GM12878 (cell line): ENCODE data around the gene KRT14. TPM values are rescaled to one million over a fixed set of nuclear protein-coding genes. Genes with fewer than 3 reads are reported as not detected.

Experiments used
- CHD1 ChIP-seq: IDR thresholded peaks from 2 replicates; pipeline ENCODE4 v1.6.1; 2012; ENCODE audit warnings: low read depth, low read length, improper control_type of control experiment
- CHD4 ChIP-seq: fragments of 200-600 bp; sonication (generic); IDR thresholded peaks from 2 replicates; pipeline ENCODE4 v1.6.1; 2016; ENCODE audit warnings: mild to moderate bottlenecking
- HCFC1 ChIP-seq: fragments of 150-350 bp; IDR thresholded peaks from 2 replicates; pipeline ENCODE4 v1.6.1; 2014; ENCODE audit warnings: low read length
- HDAC6 ChIP-seq: fragments of 200-600 bp; sonication (generic); IDR thresholded peaks from one replicate; pipeline ENCODE4 v1.8.0; 2017; ENCODE audit warnings: antibody characterized with exemption; ENCODE audit not compliant: unreplicated experiment
- IRF3 ChIP-seq: fragments of 450-650 bp; IDR thresholded peaks from 2 replicates; pipeline ENCODE4 v1.6.1; 2014; ENCODE audit warnings: mild to moderate bottlenecking
- MYC ChIP-seq: IDR thresholded peaks from 2 replicates; pipeline ENCODE4 v1.6.1; 2011; ENCODE audit warnings: mild to moderate bottlenecking, low read length, moderate library complexity, inconsistent platforms; ENCODE audit not compliant: insufficient read depth, insufficient replicate concordance, insufficient read length, severe bottlenecking
- NFYA ChIP-seq: IDR thresholded peaks from 2 replicates; pipeline ENCODE4 v1.6.1; 2011; ENCODE audit warnings: low read depth, mild to moderate bottlenecking, low read length, improper control_type of control experiment, borderline replicate concordance
- POLR2AphosphoS2 ChIP-seq: IDR thresholded peaks from 2 replicates; pipeline ENCODE4 v1.6.1; 2011; ENCODE audit warnings: low read depth, mild to moderate bottlenecking, low read length, improper control_type of control experiment, moderate library complexity
- RELA ChIP-seq: fragments of 450-650 bp; IDR thresholded peaks from 2 replicates; pipeline ENCODE4 v1.8.0; 2014; ENCODE audit warnings: borderline replicate concordance; ENCODE audit not compliant: partially characterized antibody
- SIN3A ChIP-seq: IDR thresholded peaks from 2 replicates; pipeline ENCODE4 v1.6.1; 2012; ENCODE audit warnings: low read depth, low read length, improper control_type of control experiment
- SKIL ChIP-seq: fragments of 450-650 bp; IDR thresholded peaks from 2 replicates; pipeline ENCODE4 v1.6.1; 2017; ENCODE audit warnings: mild to moderate bottlenecking, low read depth, inconsistent platforms; ENCODE audit not compliant: poor library complexity, severe bottlenecking
- SREBF2 ChIP-seq: IDR thresholded peaks from 2 replicates; pipeline ENCODE4 v1.6.1; 2012; ENCODE audit warnings: mild to moderate bottlenecking, low read length
- TCF3 ChIP-seq: IDR thresholded peaks from 2 replicates; pipeline ENCODE4 v1.6.1; 2012; ENCODE audit warnings: low read depth, mild to moderate bottlenecking, low read length, borderline replicate concordance; ENCODE audit not compliant: insufficient read depth
- polyA plus RNA-seq, 11 experiments: library from polyadenylated mRNA; depleted of rRNA in 4 of 11; unstranded in 6 of 11; stranded (reverse) in 5 of 11; fragments of >200 nt; fragmentation: Nextera tagmentation in 4 of 11; fragmentation: Illumina TruSeq in 1 of 11; extraction: Ambion mirVana in 4 of 11; extraction: Trizol in 1 of 11; gene quantifications; 1 replicate in 1 of 11; 2 replicates in 10 of 11; pipeline versions ENCODE4 v1.2.1 to v1.2.3, GENCODE V29; 2011 to 2016; ENCODE audit warnings: inconsistent platforms in 2 of 11, missing spikeins in 2 of 11, low read depth in 1 of 11
- total RNA-seq, 4 experiments: library from RNA; depleted of rRNA in 3 of 4; stranded (reverse); fragments of >200 nt in 3 of 4; fragmentation: Illumina TruSeq in 1 of 4; extraction: Trizol in 1 of 4; gene quantifications; 2 replicates each; pipeline versions ENCODE4 v1.2.1 to v1.2.3, GENCODE V29; 2013 to 2021

KRT14 gene
- total and polyA plus RNA-seq, 10 of the 15 experiments (the other 5 are each of a cell fraction or from before 2014, with no cell fraction given), result 1.5 TPM; not detected in 9

- TF ChIP-seq POLR2AphosphoS2 (no peak), CHD4 (no peak), MYC (no peak), SREBF2 (no peak), SKIL (no peak), HDAC6 (no peak), CHD1 (no peak), SIN3A (no peak), HCFC1 (no peak), TCF3 (no peak), RELA (no peak), NFYA (no peak), IRF3 (no peak)
These were observed 40.8 kb downstream of the KRT14 start (continued) for GRCh38 chr17:41545829-41546410.
